IMR-90 (cell line): Measurements from ENCODE around the gene ACTL9. TPM values are rescaled to one million over a fixed set of nuclear protein-coding genes. Genes with fewer than 3 reads are reported as not detected.

ENCODE experiments used
- ATAC-seq: fragments of 200-7000 bp; cut with Tn5 transposase; 2 replicates; pipeline ENCODE4 v1.9.1; 2020; ENCODE audit warnings: low read depth, mild to moderate bottlenecking, moderate library complexity
- BruUV-seq: library from RNA; stranded (reverse); fragments of 400-500 nt; replicated peaks from 2 replicates; lab custom pipeline; 2021; lab: Mats Ljungman, UMichigan
- CTCF ChIA-PET: fragments of 300-600 bp; formaldehyde crosslinking; extraction: SDS; loops from one replicate; lab custom pipeline; 2021; ENCODE audit warnings: antibody characterized with exemption; lab: Yijun Ruan, JAX
- POLR2A ChIA-PET: fragments of 300-600 bp; sonication (Branson Sonifier 250); formaldehyde crosslinking; loops from one replicate; lab custom pipeline; 2022; ENCODE audit warnings: antibody characterized with exemption; ENCODE audit not compliant: unreplicated experiment; lab: Charles Lee
- DNase-seq: peaks from one replicate; pipeline ENCODE4 v3.0.0; 2013
- H2AFZ ChIP-seq: replicated peaks from 2 replicates; pipeline ENCODE3; 2013; ENCODE audit warnings: low read length, mild to moderate bottlenecking; ENCODE audit not compliant: poor library complexity
- H2AK5ac ChIP-seq: 2 replicates; pipeline ENCODE4 v1.6.1; 2013; ENCODE audit warnings: low read depth, low read length, inconsistent platforms
- H2AK9ac ChIP-seq: replicated peaks from 2 replicates; pipeline ENCODE3; 2013; ENCODE audit warnings: mild to moderate bottlenecking, low read depth, low read length, moderate library complexity; ENCODE audit not compliant: poor library complexity
- H2BK120ac ChIP-seq: 2 replicates; pipeline ENCODE4 v1.6.1; 2013; ENCODE audit warnings: low read depth, low read length, inconsistent platforms
- H2BK15ac ChIP-seq: 3 replicates; pipeline ENCODE4 v1.6.1; 2013; ENCODE audit warnings: low read depth, low read length, inconsistent platforms
- H2BK20ac ChIP-seq: 2 replicates; pipeline ENCODE4 v1.6.1; 2013; ENCODE audit warnings: low read depth, mild to moderate bottlenecking, inconsistent platforms, low read length, moderate library complexity
- H2BK5ac ChIP-seq: 2 replicates; pipeline ENCODE4 v1.6.1; 2013; ENCODE audit warnings: mild to moderate bottlenecking, low read depth, low read length, inconsistent platforms; ENCODE audit not compliant: poor library complexity, severe bottlenecking
- H3K14ac ChIP-seq: replicated peaks from 2 replicates; pipeline ENCODE4 v1.6.1; 2013; ENCODE audit warnings: low read depth, low read length, inconsistent platforms
- H3K18ac ChIP-seq: 2 replicates; pipeline ENCODE4 v1.6.1; 2013; ENCODE audit warnings: low read depth, low read length, control low read depth
- H3K23ac ChIP-seq: 2 replicates; pipeline ENCODE4 v1.6.1; 2013; ENCODE audit warnings: low read depth, low read length, inconsistent platforms
- H3K27ac ChIP-seq: 2 replicates; pipeline ENCODE4 v1.5.1; 2013; ENCODE audit warnings: mild to moderate bottlenecking, control low read depth, low read length; ENCODE audit not compliant: insufficient read depth
- H3K27me3 ChIP-seq: 2 replicates; pipeline ENCODE4 v1.6.1; 2013; ENCODE audit warnings: low read length; ENCODE audit not compliant: control insufficient read depth, insufficient read depth
- H3K36me3 ChIP-seq: 2 replicates; pipeline ENCODE4 v1.6.1; 2013; ENCODE audit warnings: low read length, mixed read lengths; ENCODE audit not compliant: control insufficient read depth, insufficient read depth
- H3K4ac ChIP-seq: 2 replicates; pipeline ENCODE4 v1.6.1; 2013; ENCODE audit warnings: low read depth, low read length, inconsistent platforms
- H3K4me1 ChIP-seq: 2 replicates; pipeline ENCODE4 v1.6.1; 2013; ENCODE audit warnings: low read length, mixed read lengths; ENCODE audit not compliant: control insufficient read depth, insufficient read depth
- H3K4me2 ChIP-seq: 2 replicates; pipeline ENCODE4 v1.6.1; 2013; ENCODE audit warnings: low read depth, mild to moderate bottlenecking, control low read depth, low read length, moderate library complexity
- H3K4me3 ChIP-seq: 2 replicates; pipeline ENCODE4 v1.5.1; 2013; ENCODE audit warnings: low read depth, mild to moderate bottlenecking, control low read depth, low read length, moderate library complexity; ENCODE audit not compliant: insufficient read depth
- H3K56ac ChIP-seq: 2 replicates; pipeline ENCODE4 v1.6.1; 2013; ENCODE audit warnings: low read length, inconsistent platforms; ENCODE audit not compliant: insufficient read depth; ENCODE audit errors: extremely low read depth
- H3K79me1 ChIP-seq, 2 experiments: 2 replicates each; pipeline ENCODE4 v1.6.1; 2013; ENCODE audit warnings: low read length in 2 of 2, inconsistent platforms in 1 of 2, low read depth in 1 of 2
- H3K9ac ChIP-seq: 2 replicates; pipeline ENCODE4 v1.6.1; 2013; ENCODE audit warnings: low read depth, low read length, control low read depth
- H3K9me1 ChIP-seq: 2 replicates; pipeline ENCODE4 v1.6.1; 2013; ENCODE audit warnings: low read length, inconsistent platforms; ENCODE audit not compliant: insufficient read depth
- H3K9me3 ChIP-seq: 2 replicates; pipeline ENCODE4 v1.6.1; 2013; ENCODE audit warnings: low read length; ENCODE audit not compliant: control insufficient read depth, insufficient read depth
- H4K20me1 ChIP-seq: 2 replicates; pipeline ENCODE4 v1.6.1; 2013; ENCODE audit warnings: low read length, inconsistent platforms; ENCODE audit not compliant: insufficient read depth
- H4K5ac ChIP-seq: 2 replicates; pipeline ENCODE4 v1.6.1; 2013; ENCODE audit warnings: mild to moderate bottlenecking, low read depth, low read length, control low read depth
- H4K8ac ChIP-seq, 2 experiments: 2 replicates each; pipeline ENCODE4 v1.6.1; 2013; ENCODE audit warnings: low read depth in 2 of 2, low read length in 2 of 2, control low read depth in 1 of 2, inconsistent platforms in 1 of 2
- H4K91ac ChIP-seq: 2 replicates; pipeline ENCODE4 v1.6.1; 2013; ENCODE audit warnings: low read depth, low read length, inconsistent platforms; ENCODE audit not compliant: insufficient read depth
- CEBPB ChIP-seq: IDR thresholded peaks from 2 replicates; pipeline ENCODE4 v1.6.1; 2012; ENCODE audit warnings: low read depth, low read length, improper control_type of control experiment
- RAD21 ChIP-seq: IDR thresholded peaks from 2 replicates; pipeline ENCODE4 v1.6.1; 2012; ENCODE audit warnings: low read length, improper control_type of control experiment
- RFX5 ChIP-seq: IDR thresholded peaks from 2 replicates; pipeline ENCODE4 v1.8.0; 2012; ENCODE audit warnings: low read depth, mild to moderate bottlenecking, low read length, moderate library complexity
- SMC3 ChIP-seq: fragments of 150-350 bp; IDR thresholded peaks from 2 replicates; pipeline ENCODE4 v1.6.1; 2016; ENCODE audit warnings: low read depth, mild to moderate bottlenecking, antibody characterized with exemption, low read length, moderate library complexity
- WGBS, 2 experiments: methylation state at CpG; one replicate each; pipeline versions ENCODE4 v1.1.5 to v1.1.7; 2013; ENCODE audit warnings: missing lambda C conversion rate in 2 of 2; ENCODE audit not compliant: insufficient read length in 1 of 2; ENCODE audit errors: extremely low coverage in 2 of 2; 5-methylcytosine and 5-hydroxymethylcytosine counted together
- dilution Hi-C: fragments of 300-500 bp; cut with HindIII; formaldehyde crosslinking; loops from one replicate; pipeline ENCODE4 v1.14.3; 2018; ENCODE audit warnings: low sequenced_read_pairs; ENCODE audit not compliant: unreplicated experiment
- in situ Hi-C: fragments of 300-500 bp; cut with MboI; formaldehyde crosslinking; loops from 3 replicates; pipeline ENCODE4 v1.14.3; 2019; ENCODE audit warnings: low sequenced_read_pairs, inconsistent platforms, mixed read lengths
- intact Hi-C: fragments of 100-400 bp; cut with micrococcal nuclease; formaldehyde crosslinking; loops from 2 replicates; pipeline ENCODE4 v1.10.0; 2022
- polyA plus RNA-seq, 3 experiments: library from polyadenylated mRNA; depleted of rRNA; stranded (reverse); fragments of >200 nt; gene quantifications; 2 replicates each; pipeline ENCODE4 v1.2.3, GENCODE V29; 2012; ENCODE audit warnings: low replicate concordance in 1 of 3
- total RNA-seq: library from RNA; depleted of rRNA; stranded (reverse); fragments of >200 nt; gene quantifications from 2 replicates; pipeline ENCODE4 v1.2.3, GENCODE V29; 2012
- TF ChIP-seq, protein P1 (sequence below): fragments of 150-350 bp; IDR thresholded peaks from 2 replicates; pipeline ENCODE4 v1.6.1; 2016; ENCODE audit warnings: low read depth, mild to moderate bottlenecking, low read length, moderate library complexity, borderline replicate concordance

The ACTL9 gene
- total and polyA plus RNA-seq, 2 of the 4 experiments (the other 2 are of a cell fraction): not detected

DNA sequence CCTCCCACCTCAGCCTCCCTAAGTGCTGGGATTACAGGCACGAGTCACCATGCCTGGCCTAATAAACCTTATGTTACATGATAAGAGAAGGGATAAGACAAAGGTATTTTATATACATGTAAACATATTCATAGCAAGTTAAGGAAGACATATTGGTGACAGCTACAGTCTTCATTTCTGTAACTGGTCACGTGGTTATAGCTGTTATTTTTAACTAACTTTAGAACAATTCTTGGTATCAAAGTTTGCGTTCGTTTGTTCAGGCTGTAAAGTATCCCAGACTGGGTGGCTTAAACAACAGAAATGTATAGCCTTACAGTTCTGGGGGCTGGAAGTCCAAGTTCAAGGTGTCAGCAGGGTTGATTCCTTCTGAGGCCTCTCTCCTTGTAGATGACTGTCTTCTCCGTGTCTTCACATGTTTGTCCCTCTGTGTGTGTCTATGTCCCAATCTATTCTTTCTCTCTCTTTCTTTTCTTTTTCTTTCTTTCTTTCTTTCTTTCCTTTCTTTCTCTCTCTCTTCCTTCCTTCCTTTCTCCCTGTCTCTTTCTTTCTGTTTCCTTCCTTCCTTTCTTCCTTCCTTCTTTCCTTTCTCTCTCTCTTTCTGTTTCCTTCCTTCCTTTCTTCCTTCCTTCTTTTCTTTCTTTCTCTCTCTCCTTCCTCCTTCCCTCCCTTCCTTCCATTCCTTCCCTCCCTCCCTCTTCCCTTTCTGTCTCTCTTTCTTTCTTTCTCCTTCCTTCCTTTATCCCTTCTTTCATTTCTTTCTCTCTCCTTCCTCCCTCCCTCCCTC, 7.6 kb downstream of the ACTL9 start:
- WGBS, 2 experiments: 80% methylated on average over 1 of the region's 5 CpGs; no CpG with 5 or more reads in 1 of the 2 experiments

More for the DNA sequence above, 7.6 kb downstream of the ACTL9 start:
- H3K4me2 ChIP-seq: no peak overlapping the region
- H3K4me3 ChIP-seq: no peak overlapping the region
- ATAC-seq (no peak), DNase-seq (no peak)
- H4K20me1 ChIP-seq: no peaks in the 10 kb centered on the region
- no peak overlapping the region for H3K23ac ChIP-seq
- POLR2A ChIA-PET: no interaction called here
- TF ChIP-seq RFX5: no peak
- TF ChIP-seq RAD21: no peak
- no peak for TF ChIP-seq CEBPB
- TF ChIP-seq, protein P1, sequence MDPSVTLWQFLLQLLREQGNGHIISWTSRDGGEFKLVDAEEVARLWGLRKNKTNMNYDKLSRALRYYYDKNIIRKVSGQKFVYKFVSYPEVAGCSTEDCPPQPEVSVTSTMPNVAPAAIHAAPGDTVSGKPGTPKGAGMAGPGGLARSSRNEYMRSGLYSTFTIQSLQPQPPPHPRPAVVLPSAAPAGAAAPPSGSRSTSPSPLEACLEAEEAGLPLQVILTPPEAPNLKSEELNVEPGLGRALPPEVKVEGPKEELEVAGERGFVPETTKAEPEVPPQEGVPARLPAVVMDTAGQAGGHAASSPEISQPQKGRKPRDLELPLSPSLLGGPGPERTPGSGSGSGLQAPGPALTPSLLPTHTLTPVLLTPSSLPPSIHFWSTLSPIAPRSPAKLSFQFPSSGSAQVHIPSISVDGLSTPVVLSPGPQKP: no peak
- no peak for TF ChIP-seq SMC3
- H3K36me3 ChIP-seq: no peaks in the 10 kb centered on the region
- H3K14ac ChIP-seq: no peak overlapping the region
- H2BK120ac ChIP-seq: no peak overlapping the region
- no peaks in the 10 kb centered on the region for H3K27me3 ChIP-seq
- BruUV-seq: no TSS peak
- H2AK9ac ChIP-seq: no peak overlapping the region
- H3K4me1 ChIP-seq: no peaks in the 10 kb centered on the region
- in situ Hi-C loops: no loop called here
- H3K79me1 ChIP-seq: no peaks in the 10 kb centered on the region
- CTCF ChIA-PET: no interaction called here
- H3K27ac ChIP-seq: no peak overlapping the region
- H3K4ac ChIP-seq: no peak overlapping the region
- H2BK5ac ChIP-seq: no peak overlapping the region
- no peak overlapping the region for H2BK20ac ChIP-seq
- H4K8ac ChIP-seq: no peak overlapping the region
- H4K5ac ChIP-seq: no peak overlapping the region
- H3K9me3 ChIP-seq: peaks cover 11% of the 10 kb centered on the region; the same call in 1 of the 2 replicates
- no peak overlapping the region for H3K56ac ChIP-seq
- no peak overlapping the region for H3K18ac ChIP-seq
- H3K9ac ChIP-seq: no peak overlapping the region
- intact Hi-C loops: no loop called here
- H2BK15ac ChIP-seq: no peak overlapping the region
- no peaks in the 10 kb centered on the region for H3K9me1 ChIP-seq
- H2AK5ac ChIP-seq: no peak overlapping the region
- dilution Hi-C loops: no loop called here
- H4K91ac ChIP-seq: no peak overlapping the region
- no peak overlapping the region for H2AFZ ChIP-seq
